HepG2 (cell line): ENCODE data around the gene LRRC25. TPM values are rescaled to one million over a fixed set of nuclear protein-coding genes. Genes with fewer than 3 reads are reported as not detected.

Source experiments
- ARNT2 ChIP-seq: sonication (generic); formaldehyde crosslinking; IDR thresholded peaks from 2 replicates; pipeline ENCODE4 v1.8.0; 2022; ENCODE audit warnings: mild to moderate bottlenecking, low read depth, missing genetic modification reagents, moderate library complexity
- CCAR2 ChIP-seq: fragments of 200-400 bp; formaldehyde crosslinking; optimal IDR thresholded peaks from 2 replicates; pipeline ENCODE3; 2018; ENCODE audit warnings: low read depth, mild to moderate bottlenecking, low read length, moderate library complexity
- EHMT2 ChIP-seq: fragments of 200-600 bp; sonication (generic); IDR thresholded peaks from 2 replicates; pipeline ENCODE4 v1.7.0; 2017; ENCODE audit warnings: antibody characterized with exemption, low read depth, low read length, borderline replicate concordance
- ELF4 ChIP-seq: sonication (generic); formaldehyde crosslinking; IDR thresholded peaks from 2 replicates; pipeline ENCODE4 v1.5.0; 2020; ENCODE audit warnings: missing genetic modification reagents, mild to moderate bottlenecking, moderate library complexity, borderline replicate concordance
- ELK4 ChIP-seq: sonication (generic); formaldehyde crosslinking; IDR thresholded peaks from 2 replicates; pipeline ENCODE4 v1.9.0; 2021; ENCODE audit warnings: missing genetic modification reagents, borderline replicate concordance
- GFI1 ChIP-seq: sonication (generic); formaldehyde crosslinking; IDR thresholded peaks from 2 replicates; pipeline ENCODE4 v1.5.0; 2020; ENCODE audit warnings: missing genetic modification reagents, mild to moderate bottlenecking, borderline replicate concordance
- MBNL3 ChIP-seq: fragments of 250-450 bp; sonication (Bioruptor Pico); conservative IDR thresholded peaks from 2 replicates; pipeline ENCODE4 v1.8.0; 2022; ENCODE audit warnings: mild to moderate bottlenecking, inconsistent platforms
- PHB2 ChIP-seq: fragments of 450-650 bp; IDR thresholded peaks from 2 replicates; pipeline ENCODE4 v1.6.1; 2018; ENCODE audit not compliant: partially characterized antibody
- REXO4 ChIP-seq: sonication (generic); formaldehyde crosslinking; IDR thresholded peaks from 2 replicates; pipeline ENCODE4 v1.8.0; 2022; ENCODE audit warnings: missing genetic modification reagents, mild to moderate bottlenecking, borderline replicate concordance
- RNF2 ChIP-seq: fragments of 450-650 bp; conservative IDR thresholded peaks from 2 replicates; pipeline ENCODE4 v1.6.1; 2016; ENCODE audit warnings: low read depth
- SETDB1 ChIP-seq: sonication (generic); formaldehyde crosslinking; IDR thresholded peaks from 2 replicates; pipeline ENCODE4 v1.5.1; 2020; ENCODE audit warnings: missing genetic modification reagents, mild to moderate bottlenecking, borderline replicate concordance
- THAP11 ChIP-seq: IDR thresholded peaks from 2 replicates; pipeline ENCODE4 v1.6.1; 2016; ENCODE audit warnings: missing biosample characterization, missing genetic modification reagents
- ZNF160 ChIP-seq: sonication (generic); formaldehyde crosslinking; IDR thresholded peaks from 2 replicates; pipeline ENCODE4 v1.8.0; 2022; ENCODE audit warnings: mild to moderate bottlenecking, inconsistent platforms, missing genetic modification reagents
- ZNF251 ChIP-seq: sonication (generic); formaldehyde crosslinking; IDR thresholded peaks from 2 replicates; pipeline ENCODE4 v1.9.0; 2021; ENCODE audit warnings: mild to moderate bottlenecking, missing genetic modification reagents
- ZNF747 ChIP-seq: sonication (generic); formaldehyde crosslinking; IDR thresholded peaks from 2 replicates; pipeline ENCODE4 v1.8.1; 2023; ENCODE audit warnings: missing genetic modification reagents, mild to moderate bottlenecking, borderline replicate concordance
- ZNF800 ChIP-seq: sonication (generic); formaldehyde crosslinking; IDR thresholded peaks from 2 replicates; pipeline ENCODE4 v1.4.0; 2020; ENCODE audit warnings: missing genetic modification reagents
- polyA plus RNA-seq, 8 experiments: library from polyadenylated mRNA; depleted of rRNA in 3 of 8; stranded (reverse) in 7 of 8; unstranded in 1 of 8; fragments of >200 nt; fragmentation: Illumina TruSeq in 4 of 8; extraction: Trizol in 4 of 8; gene quantifications; 2 replicates each; pipeline versions ENCODE4 v1.2.1 to v1.2.3, GENCODE V29; 2011 to 2016; ENCODE audit warnings: low read depth in 4 of 8, missing spikeins in 1 of 8, mixed read lengths in 1 of 8; ENCODE audit not compliant: insufficient read depth in 1 of 8
- total RNA-seq, 5 experiments: library from RNA; depleted of rRNA; stranded (reverse); fragments of >200 nt; fragmentation: Illumina TruSeq; extraction: Trizol; gene quantifications; 2 replicates each; pipeline ENCODE4 v1.2.3, GENCODE V29; 2016; ENCODE audit warnings: low read depth in 1 of 5
- TF ChIP-seq, protein P1 (sequence below): sonication (generic); formaldehyde crosslinking; IDR thresholded peaks from 2 replicates; pipeline ENCODE4 v1.5.0; 2020; ENCODE audit warnings: mild to moderate bottlenecking, missing genetic modification reagents, moderate library complexity
- TF ChIP-seq, protein P2 (sequence below): sonication (generic); formaldehyde crosslinking; IDR thresholded peaks from 2 replicates; pipeline ENCODE4 v1.5.0; 2020; ENCODE audit warnings: mild to moderate bottlenecking, missing genetic modification reagents, borderline replicate concordance

LRRC25 gene
- total and polyA plus RNA-seq, 2 of the 13 experiments (the other 11 are each of a cell fraction or from before 2014, with no cell fraction given): 0.13 to 0.53 TPM

DNA sequence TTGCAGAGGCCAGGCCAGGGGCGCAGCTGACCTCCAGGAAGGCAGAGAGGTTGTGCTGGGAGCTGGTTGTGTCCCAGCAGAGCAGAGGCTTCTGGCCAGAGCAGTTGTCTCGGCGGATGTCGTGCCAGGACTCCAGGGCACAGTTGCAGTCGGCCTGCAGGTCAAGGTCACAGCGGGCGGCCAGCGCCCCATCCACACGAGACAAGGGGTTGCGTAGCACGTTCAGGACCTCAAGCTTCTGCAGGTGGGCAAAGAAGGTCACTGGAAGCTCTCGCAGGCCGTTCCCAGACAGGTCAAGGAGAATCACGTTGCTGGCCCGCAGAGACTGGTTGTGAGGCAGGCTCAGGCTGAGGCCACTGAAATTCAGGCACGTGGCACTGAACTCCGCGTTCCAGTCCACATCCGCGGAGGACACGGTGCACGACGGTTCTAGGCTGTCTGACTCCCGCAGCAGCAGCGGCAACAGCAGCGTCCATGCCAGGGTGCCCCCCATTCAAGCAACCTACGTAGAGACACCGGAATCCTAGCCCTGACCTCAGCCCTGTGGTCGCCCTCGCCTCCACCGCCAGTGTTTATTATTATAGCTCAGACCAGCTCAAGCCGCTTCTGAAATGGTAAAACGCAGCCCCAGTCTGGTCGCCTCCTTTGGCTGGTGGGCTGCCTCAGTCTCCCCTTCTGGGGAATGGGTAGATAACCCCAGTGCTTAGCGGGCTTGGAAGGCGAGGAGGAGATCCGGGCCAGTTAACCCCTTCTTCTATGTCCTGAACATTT, 766 bp downstream of the LRRC25 start (continued):
- TF ChIP-seq, protein P1, sequence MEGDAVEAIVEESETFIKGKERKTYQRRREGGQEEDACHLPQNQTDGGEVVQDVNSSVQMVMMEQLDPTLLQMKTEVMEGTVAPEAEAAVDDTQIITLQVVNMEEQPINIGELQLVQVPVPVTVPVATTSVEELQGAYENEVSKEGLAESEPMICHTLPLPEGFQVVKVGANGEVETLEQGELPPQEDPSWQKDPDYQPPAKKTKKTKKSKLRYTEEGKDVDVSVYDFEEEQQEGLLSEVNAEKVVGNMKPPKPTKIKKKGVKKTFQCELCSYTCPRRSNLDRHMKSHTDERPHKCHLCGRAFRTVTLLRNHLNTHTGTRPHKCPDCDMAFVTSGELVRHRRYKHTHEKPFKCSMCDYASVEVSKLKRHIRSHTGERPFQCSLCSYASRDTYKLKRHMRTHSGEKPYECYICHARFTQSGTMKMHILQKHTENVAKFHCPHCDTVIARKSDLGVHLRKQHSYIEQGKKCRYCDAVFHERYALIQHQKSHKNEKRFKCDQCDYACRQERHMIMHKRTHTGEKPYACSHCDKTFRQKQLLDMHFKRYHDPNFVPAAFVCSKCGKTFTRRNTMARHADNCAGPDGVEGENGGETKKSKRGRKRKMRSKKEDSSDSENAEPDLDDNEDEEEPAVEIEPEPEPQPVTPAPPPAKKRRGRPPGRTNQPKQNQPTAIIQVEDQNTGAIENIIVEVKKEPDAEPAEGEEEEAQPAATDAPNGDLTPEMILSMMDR: no peak
- TF ChIP-seq THAP11 (CRISPR knock-in tag): no peak
- no peak for TF ChIP-seq EHMT2
- TF ChIP-seq RNF2: peak; percentile 72; the same call in 1 of the 2 replicates
- no peak for TF ChIP-seq GFI1 (CRISPR knock-in tag)
- TF ChIP-seq, protein P2, sequence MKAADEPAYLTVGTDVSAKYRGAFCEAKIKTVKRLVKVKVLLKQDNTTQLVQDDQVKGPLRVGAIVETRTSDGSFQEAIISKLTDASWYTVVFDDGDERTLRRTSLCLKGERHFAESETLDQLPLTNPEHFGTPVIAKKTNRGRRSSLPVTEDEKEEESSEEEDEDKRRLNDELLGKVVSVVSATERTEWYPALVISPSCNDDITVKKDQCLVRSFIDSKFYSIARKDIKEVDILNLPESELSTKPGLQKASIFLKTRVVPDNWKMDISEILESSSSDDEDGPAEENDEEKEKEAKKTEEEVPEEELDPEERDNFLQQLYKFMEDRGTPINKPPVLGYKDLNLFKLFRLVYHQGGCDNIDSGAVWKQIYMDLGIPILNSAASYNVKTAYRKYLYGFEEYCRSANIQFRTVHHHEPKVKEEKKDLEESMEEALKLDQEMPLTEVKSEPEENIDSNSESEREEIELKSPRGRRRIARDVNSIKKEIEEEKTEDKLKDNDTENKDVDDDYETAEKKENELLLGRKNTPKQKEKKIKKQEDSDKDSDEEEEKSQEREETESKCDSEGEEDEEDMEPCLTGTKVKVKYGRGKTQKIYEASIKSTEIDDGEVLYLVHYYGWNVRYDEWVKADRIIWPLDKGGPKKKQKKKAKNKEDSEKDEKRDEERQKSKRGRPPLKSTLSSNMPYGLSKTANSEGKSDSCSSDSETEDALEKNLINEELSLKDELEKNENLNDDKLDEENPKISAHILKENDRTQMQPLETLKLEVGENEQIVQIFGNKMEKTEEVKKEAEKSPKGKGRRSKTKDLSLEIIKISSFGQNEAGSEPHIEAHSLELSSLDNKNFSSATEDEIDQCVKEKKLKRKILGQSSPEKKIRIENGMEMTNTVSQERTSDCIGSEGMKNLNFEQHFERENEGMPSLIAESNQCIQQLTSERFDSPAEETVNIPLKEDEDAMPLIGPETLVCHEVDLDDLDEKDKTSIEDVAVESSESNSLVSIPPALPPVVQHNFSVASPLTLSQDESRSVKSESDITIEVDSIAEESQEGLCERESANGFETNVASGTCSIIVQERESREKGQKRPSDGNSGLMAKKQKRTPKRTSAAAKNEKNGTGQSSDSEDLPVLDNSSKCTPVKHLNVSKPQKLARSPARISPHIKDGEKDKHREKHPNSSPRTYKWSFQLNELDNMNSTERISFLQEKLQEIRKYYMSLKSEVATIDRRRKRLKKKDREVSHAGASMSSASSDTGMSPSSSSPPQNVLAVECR (CRISPR knock-in tag): no peak
- no peak for TF ChIP-seq CCAR2
- TF ChIP-seq ZNF251: no peak
- TF ChIP-seq PHB2: no peak
- TF ChIP-seq ZNF160 (CRISPR knock-in tag): no peak
- no peak for TF ChIP-seq ELF4 (CRISPR knock-in tag)
- no peak for TF ChIP-seq MBNL3 (CRISPR knock-in tag)
- TF ChIP-seq ZNF747 (CRISPR knock-in tag): no peak
- TF ChIP-seq ELK4 (CRISPR knock-in tag): no peak
- no peak for TF ChIP-seq REXO4
- no peak for TF ChIP-seq SETDB1 (CRISPR knock-in tag)
- TF ChIP-seq ZNF800 (CRISPR knock-in tag): no peak
- TF ChIP-seq ARNT2 (CRISPR knock-in tag): no peak
